Psoas muscle (tissue), 8 donors: ENCODE measurements around the gene PEPD. TPM values are rescaled to one million over a fixed set of nuclear protein-coding genes. Genes with fewer than 3 reads are reported as not detected.

Source experiments
- ATAC-seq, 4 donors: fragments of 200-7000 bp; cut with Tn5 transposase; one replicate each; pipeline ENCODE4 v1.9.1; 2020; ENCODE audit warnings: moderate library complexity in 3 of 4, mild to moderate bottlenecking in 2 of 4
- DNase-seq, 2 donors: peaks; one replicate each; pipeline ENCODE4 v3.0.0-alpha.2; 2020
- H3K27ac ChIP-seq: fragments of 200-600 bp; one replicate; pipeline ENCODE4 v1.8.0; 2022
- H3K27me3 ChIP-seq, 3 donors: fragments of 200-600 bp in 1 of 3; one replicate each; pipeline versions ENCODE4 v1.6.1 to v1.8.0; 2013 to 2022; ENCODE audit warnings: low read length in 2 of 3, mild to moderate bottlenecking in 2 of 3, moderate library complexity in 1 of 3; ENCODE audit not compliant: insufficient read depth in 3 of 3
- H3K36me3 ChIP-seq, 2 donors: fragments of 200-600 bp in 1 of 2; one replicate each; pipeline versions ENCODE4 v1.6.1 to v1.8.0; 2013 to 2022; ENCODE audit warnings: low read depth in 1 of 2, mild to moderate bottlenecking in 1 of 2, moderate library complexity in 1 of 2; ENCODE audit not compliant: insufficient read depth in 1 of 2
- H3K4me1 ChIP-seq: fragments of 200-600 bp; one replicate; pipeline ENCODE4 v1.8.0; 2022
- H3K4me3 ChIP-seq: fragments of 200-600 bp; one replicate; pipeline ENCODE4 v1.8.0; 2022; ENCODE audit warnings: mild to moderate bottlenecking
- H3K9me3 ChIP-seq: fragments of 200-600 bp; one replicate; pipeline ENCODE4 v1.8.0; 2022
- CTCF ChIP-seq: fragments of 200-600 bp; IDR thresholded peaks from one replicate; pipeline ENCODE4 v1.8.0; 2022; ENCODE audit warnings: antibody characterized with exemption
- WGBS, 3 donors: extraction: QIAGEN DNeasy Blood & Tissue Kit; methylation state at CpG; one replicate each; pipeline versions ENCODE4 v1.1.6 to v1.1.7; 2013; 5-methylcytosine and 5-hydroxymethylcytosine counted together
- intact Hi-C, 2 donors: fragments of 100-400 bp; cut with DNase I; formaldehyde crosslinking; loops; one replicate each; pipeline versions ENCODE4 v1.11.0 to v1.14.2; 2022
- polyA plus RNA-seq, 3 donors: library from polyadenylated mRNA; stranded (reverse); fragments of 200-250 nt; gene quantifications; one replicate each; pipeline ENCODE4 v1.2.3, GENCODE V29; 2013
- total RNA-seq, 4 donors: library from RNA; stranded (reverse); fragmentation: NEBNext Ultra II Directional in 2 of 4; extraction: Animal tissue kit (Norgen Biotek cat#: 25700) in 2 of 4; gene quantifications; one replicate each; pipeline versions ENCODE4 v1.2.1 to v1.2.4, GENCODE V29; 2021 to 2023
- donor health status: healthy with polysubstance abuse.
- donor health status: DM: no; HTN: no; CAD: no; lungs with moderate emphysema.
- donor health status: Bipolar disorder and iron deficiency.
- donor health status: healthy.
- donor health status: DM: yes; HTN: yes; CAD: no.
- donor health status: DM: no; HTN: no; CAD: no.
- donor health status: DM: no; HTN: no; CAD: no.
- donor health status: DM: yes; HTN: yes; CAD: no.

PEPD gene
- total and polyA plus RNA-seq, 7 donors: 26.3 to 40.2 (median 35.1) TPM

- H3K4me1 ChIP-seq: peaks cover 7% of the 10 kb centered on the region
- no peak for DNase-seq
- no peak overlapping the region for H3K4me3 ChIP-seq
- H3K27me3 ChIP-seq: peaks cover 0 to 8% (median 0%) of the 10 kb centered on the region in 3 donors
- no peak for ATAC-seq
- WGBS, 3 donors: 81 to 89% (median 88%) methylated on average over 7 of the region's 7 CpGs
- no peaks in the 10 kb centered on the region for H3K9me3 ChIP-seq
- TF ChIP-seq CTCF: no peak
- H3K27ac ChIP-seq: no peak overlapping the region
- H3K36me3 ChIP-seq: no peaks in the 10 kb centered on the region
- intact Hi-C loops: no loop called here
Observed at GRCh38 chr19:33554821-33555220, 33.2 kb upstream of the PEPD start.

- no peaks in the 10 kb centered on the region for H3K9me3 ChIP-seq
- ATAC-seq (no peak), DNase-seq (no peak)
- H3K36me3 ChIP-seq: no peaks in the 10 kb centered on the region
- WGBS, 3 donors: 89 to 91% (median 90%) methylated on average over 9 of the region's 9 CpGs
- no peak for TF ChIP-seq CTCF
- peaks cover 0 to 4% (median 0%) of the 10 kb centered on the region in 3 donors for H3K27me3 ChIP-seq
- no peak overlapping the region for H3K4me3 ChIP-seq
- H3K4me1 ChIP-seq: peaks cover 7% of the 10 kb centered on the region
- intact Hi-C loops: no loop called here
- H3K27ac ChIP-seq: no peak overlapping the region
Observed at GRCh38 chr19:33554391-33554790, 32.8 kb upstream of the PEPD start.

GRCh38 chr19:33553530-33554310 is 32.1 kb upstream of the PEPD start:
- DNase-seq: no peak
- H3K4me1 ChIP-seq: peaks cover 7% of the 10 kb centered on the region
- no peak overlapping the region for H3K27ac ChIP-seq
- no peak for ATAC-seq
- no peaks in the 10 kb centered on the region for H3K36me3 ChIP-seq
- H3K27me3 ChIP-seq: no peaks in the 10 kb centered on the region
- no peak for TF ChIP-seq CTCF
- 82 to 84% (median 82%) methylated on average over 17 of the region's 17 CpGs for WGBS, 3 donors
- intact Hi-C loops: loop anchor here in 1 of 2 donors (2.0 kb wide), 1 partner anchor 77 kb away; no protein-coding TSS in a partner anchor
- H3K9me3 ChIP-seq: no peaks in the 10 kb centered on the region
- no peak overlapping the region for H3K4me3 ChIP-seq

GRCh38 chr19:33552928-33553279 is 31.3 kb upstream of the PEPD start:
- no peak overlapping the region for H3K4me3 ChIP-seq
- WGBS, 3 donors: 88 to 91% (median 89%) methylated on average over 4 of the region's 4 CpGs
- no peak for DNase-seq

More at GRCh38 chr19:33552928-33553279, 31.3 kb upstream of the PEPD start:
- Histone ChIP-seq H3K27me3 (no peaks in the 10 kb centered on the region), H3K4me1 (peaks cover 6% of the 10 kb centered on the region), H3K36me3 (no peaks in the 10 kb centered on the region), H3K27ac (no peak overlapping the region), H3K9me3 (no peaks in the 10 kb centered on the region)
- ATAC-seq: no peak
- intact Hi-C loops: loop anchor here in 1 of 2 donors (2.0 kb wide), 1 partner anchor 76 kb away; no protein-coding TSS in a partner anchor
- TF ChIP-seq CTCF: no peak
